Endothelial cell (in vitro differentiated cells): ENCODE results near the gene RNF144B. TPM values are rescaled to one million over a fixed set of nuclear protein-coding genes. Genes with fewer than 3 reads are reported as not detected.

Experiments
- DNase-seq: peaks from one replicate; pipeline ENCODE4 v3.0.0; 2021; ENCODE audit warnings: low spot score
- H3K27ac Mint-ChIP-seq: one replicate; pipeline ENCODE4 v1.8.0; 2021; ENCODE audit warnings: mixed read lengths, inconsistent platforms; ENCODE audit not compliant: unreplicated experiment
- H3K27me3 Mint-ChIP-seq: one replicate; pipeline ENCODE4 v1.8.0; 2021; ENCODE audit warnings: mild to moderate bottlenecking, moderate library complexity, mixed read lengths, inconsistent platforms; ENCODE audit not compliant: unreplicated experiment
- H3K36me3 Mint-ChIP-seq: one replicate; pipeline ENCODE4 v1.8.0; 2021; ENCODE audit warnings: mild to moderate bottlenecking, low read depth, mixed read lengths, inconsistent platforms; ENCODE audit not compliant: unreplicated experiment
- H3K4me1 Mint-ChIP-seq: one replicate; pipeline ENCODE4 v1.8.0; 2021; ENCODE audit warnings: mild to moderate bottlenecking, mixed read lengths, inconsistent platforms; ENCODE audit not compliant: unreplicated experiment
- H3K4me3 Mint-ChIP-seq: one replicate; pipeline ENCODE4 v1.8.0; 2021; ENCODE audit warnings: mild to moderate bottlenecking, mixed read lengths, inconsistent platforms; ENCODE audit not compliant: unreplicated experiment
- H3K9me3 Mint-ChIP-seq: one replicate; pipeline ENCODE4 v1.8.0; 2021; ENCODE audit warnings: mixed read lengths, inconsistent platforms; ENCODE audit not compliant: unreplicated experiment
- CTCF ChIP-seq: fragments of 200-600 bp; sonication (generic); IDR thresholded peaks from one replicate; pipeline ENCODE4 v1.5.0; 2021; ENCODE audit warnings: antibody characterized with exemption; ENCODE audit not compliant: unreplicated experiment
- total RNA-seq: library from RNA; stranded (reverse); fragmentation: NEBNext Ultra II Directional; extraction: Animal tissue kit (Norgen Biotek cat#: 25700); gene quantifications from one replicate; pipeline ENCODE4 v1.2.1, GENCODE V29; 2021; ENCODE audit not compliant: unreplicated experiment

RNF144B gene
- total RNA-seq, 1 donor from 2014 or later = 23.2 TPM

- no peak overlapping the region for H3K27ac Mint-ChIP-seq
These were observed 18.7 kb upstream of the RNF144B start for GRCh38 chr6:18368277-18369105.

GRCh38 chr6:18371010-18371409 is 16.1 kb upstream of the RNF144B start:
- DNase-seq = no peak
- H3K27ac Mint-ChIP-seq = no peak overlapping the region
- peaks cover under 1% of the 10 kb centered on the region for H3K36me3 Mint-ChIP-seq

More at GRCh38 chr6:18368277-18369105, 18.7 kb upstream of the RNF144B start:
- TF ChIP-seq CTCF = no peak
- Mint-ChIP-seq H3K9me3 (no peaks in the 10 kb centered on the region), H3K27me3 (peaks cover 2% of the 10 kb centered on the region), H3K4me3 (no peak overlapping the region), H3K36me3 (peaks cover 6% of the 10 kb centered on the region), H3K4me1 (no peaks in the 10 kb centered on the region)
- DNase-seq = no peak

GRCh38 chr6:18371656-18372055 is 15.5 kb upstream of the RNF144B start:
- no peaks in the 10 kb centered on the region for H3K36me3 Mint-ChIP-seq
- H3K27me3 Mint-ChIP-seq = no peaks in the 10 kb centered on the region
- TF ChIP-seq CTCF = no peak
- DNase-seq = no peak
- H3K27ac Mint-ChIP-seq = no peak overlapping the region
- H3K4me1 Mint-ChIP-seq = no peaks in the 10 kb centered on the region
- H3K9me3 Mint-ChIP-seq = no peaks in the 10 kb centered on the region
- H3K4me3 Mint-ChIP-seq = no peak overlapping the region

More at GRCh38 chr6:18371010-18371409, 16.1 kb upstream of the RNF144B start:
- Mint-ChIP-seq H3K4me1 (no peaks in the 10 kb centered on the region), H3K9me3 (no peaks in the 10 kb centered on the region), H3K27me3 (no peaks in the 10 kb centered on the region), H3K4me3 (no peak overlapping the region)
- no peak for TF ChIP-seq CTCF

GRCh38 chr6:18380158-18380836 is 6.9 kb upstream of the RNF144B start:
- DNase-seq = no peak
- no peaks in the 10 kb centered on the region for H3K9me3 Mint-ChIP-seq
- TF ChIP-seq CTCF = no peak
- H3K36me3 Mint-ChIP-seq = no peaks in the 10 kb centered on the region
- H3K27ac Mint-ChIP-seq = no peak overlapping the region
- H3K4me3 Mint-ChIP-seq = no peak overlapping the region
- peaks cover 12% of the 10 kb centered on the region for H3K4me1 Mint-ChIP-seq
- no peaks in the 10 kb centered on the region for H3K27me3 Mint-ChIP-seq

GRCh38 chr6:18380851-18381250 is 6.3 kb upstream of the RNF144B start:
- Mint-ChIP-seq H3K36me3 (no peaks in the 10 kb centered on the region), H3K27ac (no peak overlapping the region), H3K27me3 (no peaks in the 10 kb centered on the region), H3K4me1 (peaks cover 12% of the 10 kb centered on the region), H3K4me3 (no peak overlapping the region), H3K9me3 (no peaks in the 10 kb centered on the region)
- TF ChIP-seq CTCF = no peak
- no peak for DNase-seq
